NCI-H345 (cell line): ENCODE results near the gene MTURN.
"Not testable (repeated sequence)": the region's sequence is repeated elsewhere in the genome, so short reads cannot be mapped to it uniquely, and the experiment has no call there.

Experiments
- DNase-seq: peaks from one replicate; lab custom pipeline; 2025; lab: John Stamatoyannopoulos, UW

Gene MTURN

GRCh38 chr7:30181211-30181610 lies 46.4 kb downstream of the MTURN start:
- DNase-seq: no peak

- no peak for DNase-seq
Measured at GRCh38 chr7:30181736-30182522, 47.1 kb downstream of the MTURN start.

GRCh38 chr7:30182814-30183213 lies 48.0 kb downstream of the MTURN start:
- no peak for DNase-seq

- DNase-seq: no peak
Measured at GRCh38 chr7:30183749-30184369, 49.1 kb downstream of the MTURN start.

GRCh38 chr7:30184791-30185487 lies 50.2 kb downstream of the MTURN start:
- no peak for DNase-seq

DNA sequence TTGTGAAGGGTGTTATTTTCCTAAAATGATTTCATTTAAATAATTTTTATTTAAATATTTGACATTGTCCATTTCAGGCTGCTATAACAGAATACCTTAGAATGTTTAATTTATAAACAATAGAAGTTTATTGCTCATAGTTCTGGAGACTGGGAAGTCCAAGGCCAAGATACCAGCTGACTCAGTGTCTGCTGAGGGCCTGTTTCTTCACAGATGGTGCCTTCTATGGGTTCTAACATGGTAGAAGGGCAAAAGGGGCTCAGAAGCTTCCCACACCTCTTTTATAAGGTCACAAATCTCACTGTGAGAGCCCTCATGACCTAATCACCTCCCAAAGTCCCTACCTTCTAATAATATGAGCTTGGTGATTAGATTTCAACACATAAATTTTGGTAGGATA lies 50.7 kb downstream of the MTURN start:
- DNase-seq: no peak

DNA sequence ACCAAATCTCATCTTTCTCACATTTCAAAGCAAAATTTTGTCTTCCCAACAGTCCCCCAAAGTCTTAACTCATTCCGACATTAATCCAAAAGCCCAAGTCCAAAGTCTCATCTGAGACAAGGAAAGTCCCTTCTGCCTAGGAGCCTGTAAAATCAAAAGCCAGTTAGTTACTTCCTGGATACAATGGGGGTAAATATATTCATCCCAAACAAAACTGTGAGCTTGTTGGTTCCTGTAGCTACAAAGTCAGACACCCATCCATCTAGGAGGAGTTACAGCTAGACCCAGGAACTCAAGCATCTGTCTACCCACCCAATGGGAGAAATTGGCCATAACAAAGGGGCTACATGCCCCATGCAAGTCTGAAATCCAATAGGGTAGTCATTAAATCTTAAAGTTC lies 51.9 kb downstream of the MTURN start:
- no peak for DNase-seq

- no peak for DNase-seq
Measured at GRCh38 chr7:30187513-30187912, 52.7 kb downstream of the MTURN start.

GRCh38 chr7:30188381-30188780 lies 53.6 kb downstream of the MTURN start:
- not testable (repeated sequence) for DNase-seq

- no peak for DNase-seq
Measured at GRCh38 chr7:30188811-30189210, 54.0 kb downstream of the MTURN start.

DNA sequence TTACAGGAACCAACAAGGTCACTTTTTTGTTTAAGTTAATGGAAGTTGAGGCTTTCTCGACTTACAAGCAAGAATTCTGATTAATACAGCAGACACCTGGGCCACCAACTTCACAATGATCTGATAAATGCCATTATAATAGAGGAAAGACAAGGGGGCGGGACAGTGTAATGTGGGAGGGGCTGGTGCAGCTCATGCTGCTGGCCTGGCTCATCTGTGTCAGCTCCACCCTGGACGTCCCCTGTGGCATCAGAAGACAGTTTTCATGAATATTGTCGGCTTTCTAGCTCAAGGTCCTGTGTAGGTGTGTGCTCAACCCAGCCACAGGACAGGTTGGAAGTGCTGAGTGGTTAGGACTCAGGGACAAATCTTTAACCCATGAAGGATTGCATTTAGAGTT lies 57.0 kb downstream of the MTURN start:
- no peak for DNase-seq

DNA sequence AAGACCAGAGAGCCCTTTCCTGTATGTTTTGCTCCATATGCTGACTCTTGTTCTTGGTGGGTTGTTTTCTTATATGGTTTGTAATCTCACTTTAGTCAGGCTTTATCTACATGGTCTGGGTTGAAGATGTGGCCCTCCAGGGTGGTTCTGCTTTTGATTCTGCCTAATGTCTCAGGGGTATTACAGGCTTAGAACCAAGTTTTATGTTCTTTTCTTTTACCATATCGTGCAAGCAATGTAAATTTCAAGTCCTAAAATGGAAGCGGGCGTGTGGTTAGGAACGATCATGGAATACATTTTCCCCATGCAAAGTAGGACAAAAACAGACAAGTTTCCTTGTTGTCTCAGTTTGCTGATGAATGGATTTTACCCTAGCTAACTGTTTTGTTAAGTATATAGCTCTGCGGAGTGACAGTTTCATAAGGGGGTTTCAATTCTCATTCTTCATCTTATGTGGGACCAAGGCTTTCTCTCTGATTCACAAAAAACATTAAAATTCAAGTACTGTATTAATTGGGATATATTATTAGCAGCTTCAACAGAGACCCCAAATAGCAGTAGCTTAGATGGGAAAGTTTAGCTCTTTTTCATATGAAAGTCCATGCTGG lies 58.7 kb downstream of the MTURN start:
- DNase-seq: no peak

DNA sequence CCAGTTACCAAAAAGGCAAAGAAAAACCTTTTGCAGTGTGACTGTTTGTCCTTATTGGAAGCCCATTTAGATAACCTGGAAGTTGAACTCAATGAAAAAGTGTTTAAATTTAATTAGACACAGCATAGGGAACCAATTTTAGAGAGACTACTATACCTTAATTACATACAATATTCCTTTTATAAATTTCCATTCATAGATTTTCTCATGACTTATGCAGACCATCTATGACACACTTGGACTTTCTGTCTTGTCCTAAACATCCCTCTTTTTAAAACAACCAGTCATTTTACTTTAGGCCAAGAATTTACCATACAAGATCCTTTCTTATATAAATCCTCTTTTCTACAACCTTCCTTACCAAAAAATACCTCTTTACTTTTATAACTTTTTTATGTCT lies 61.6 kb downstream of the MTURN start:
- DNase-seq: no peak

- no peak for DNase-seq
Measured at GRCh38 chr7:30197438-30197837, 62.7 kb downstream of the MTURN start.

DNA sequence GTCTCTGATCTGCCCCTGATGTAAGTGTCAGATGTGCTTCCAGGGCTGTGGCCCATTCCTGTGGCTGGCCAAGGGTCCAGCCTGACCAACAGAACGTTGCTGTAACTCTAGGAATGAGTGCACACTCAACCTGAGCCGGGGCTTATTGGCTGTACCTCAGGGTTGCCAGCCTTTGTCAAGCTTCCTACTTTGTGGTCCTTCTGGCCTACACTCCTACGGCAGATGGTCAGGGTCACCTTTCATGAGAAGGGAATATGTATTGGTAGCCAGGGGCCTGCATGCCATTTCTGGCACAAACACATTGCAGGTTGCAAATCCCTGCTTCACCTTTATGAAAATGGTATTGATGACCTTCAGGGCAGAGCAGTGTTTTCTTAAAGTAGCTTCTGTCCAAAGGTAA lies 64.5 kb downstream of the MTURN start:
- no peak for DNase-seq

GRCh38 chr7:30200591-30200990 lies 65.8 kb downstream of the MTURN start:
- no peak for DNase-seq

- DNase-seq: no peak
Measured at GRCh38 chr7:30201161-30201666, 66.4 kb downstream of the MTURN start.

- no peak for DNase-seq
Measured at GRCh38 chr7:30201921-30202320, 67.1 kb downstream of the MTURN start.

DNA sequence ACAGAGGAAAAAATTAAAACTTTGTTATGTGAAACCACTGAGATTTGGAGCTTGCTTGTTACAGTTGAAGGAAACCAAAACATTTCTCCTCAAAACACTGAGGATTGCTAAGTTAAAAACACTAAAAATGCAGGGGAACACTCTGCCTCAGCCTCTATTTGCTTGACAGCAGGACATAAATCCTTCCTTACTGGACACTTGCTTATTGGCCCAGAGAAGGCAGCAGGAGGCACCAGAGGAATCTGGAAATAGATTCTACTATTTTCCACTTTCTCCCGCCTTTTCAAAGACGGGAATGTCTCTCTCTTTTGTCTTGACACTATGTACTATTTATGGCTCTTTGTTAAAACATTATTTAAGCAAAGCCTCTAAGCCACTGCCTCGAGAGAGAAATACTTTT lies 67.9 kb downstream of the MTURN start:
- no peak for DNase-seq

DNA sequence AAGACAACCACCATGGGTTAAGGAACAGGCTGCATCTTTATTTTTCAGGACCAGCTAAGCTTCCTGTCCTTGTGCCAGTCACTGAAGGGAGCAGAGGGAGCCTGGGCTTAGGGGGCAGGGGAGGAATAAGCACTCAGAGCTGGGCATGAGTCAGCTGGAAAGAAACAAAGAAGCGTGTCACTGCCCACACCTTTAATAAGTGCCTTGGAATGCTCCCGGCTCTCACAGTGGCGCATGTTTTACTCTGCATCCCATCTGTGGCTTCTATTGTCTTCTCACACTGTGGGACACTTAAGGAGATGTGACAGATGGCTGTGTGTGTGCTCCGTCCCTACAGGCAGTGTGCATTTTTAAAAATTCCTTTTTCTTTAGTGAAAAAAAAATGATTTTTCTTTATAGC lies 71.7 kb downstream of the MTURN start:
- DNase-seq: no peak

- DNase-seq: no peak
Measured at GRCh38 chr7:30206942-30207341, 72.2 kb downstream of the MTURN start.

DNA sequence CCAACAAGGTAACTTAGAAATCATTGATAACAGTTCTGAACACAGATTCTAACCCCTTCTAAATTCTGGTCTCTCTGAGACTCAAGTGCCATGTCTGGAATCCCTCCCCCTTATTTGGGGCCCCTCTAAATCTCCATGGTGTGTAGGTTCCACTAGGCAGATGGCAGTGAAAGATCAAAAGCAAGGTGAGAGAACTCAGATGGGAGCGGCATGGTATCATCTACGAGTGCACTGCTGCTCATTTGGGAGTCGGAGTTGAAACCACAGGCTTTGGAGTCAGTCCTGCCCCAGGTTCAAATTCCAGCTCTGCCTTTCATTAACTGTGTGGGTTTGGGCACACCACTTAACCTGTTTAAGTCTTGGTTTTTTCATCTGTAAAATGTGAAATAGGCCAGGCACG lies 72.6 kb downstream of the MTURN start:
- no peak for DNase-seq

- no peak for DNase-seq
Measured at GRCh38 chr7:30209951-30210350, 75.2 kb downstream of the MTURN start.
